PC-3 (cell line): Measurements from ENCODE around the gene SALL3. TPM values are rescaled to one million over a fixed set of nuclear protein-coding genes. Genes with fewer than 3 reads are reported as not detected.

Source experiments
- ATAC-seq: fragments of 200-7000 bp; cut with Tn5 transposase; 2 replicates; pipeline ENCODE4 v1.9.1; 2020; ENCODE audit warnings: mild to moderate bottlenecking, moderate library complexity
- BruUV-seq: library from RNA; stranded (reverse); fragments of 400-500 nt; replicated peaks from 2 replicates; lab custom pipeline; 2021; lab: Mats Ljungman, UMichigan
- CTCF ChIA-PET: fragments of 300-600 bp; sonication (Branson Sonifier 250); formaldehyde crosslinking; loops from one replicate; lab custom pipeline; 2022; ENCODE audit warnings: antibody characterized with exemption; lab: Charles Lee
- POLR2A ChIA-PET: fragments of 300-600 bp; sonication (Branson Sonifier 250); formaldehyde crosslinking; loops from one replicate; lab custom pipeline; 2022; ENCODE audit warnings: antibody characterized with exemption; ENCODE audit not compliant: unreplicated experiment; lab: Charles Lee
- DNase-seq: peaks from one replicate; pipeline ENCODE4 v3.0.0-alpha.2; 2015
- H2AFZ ChIP-seq: fragments of 300-600 bp; sonication (generic); 2 replicates; pipeline ENCODE4 v1.6.0; 2016; ENCODE audit warnings: antibody characterized with exemption, low read length
- H3F3A ChIP-seq: fragments of 300-600 bp; sonication (generic); one replicate; pipeline ENCODE4 v1.6.0; 2017; ENCODE audit warnings: antibody characterized with exemption, low read length, control low read depth, mild to moderate bottlenecking; ENCODE audit not compliant: unreplicated experiment
- H3K27ac ChIP-seq: fragments of 300-600 bp; sonication (generic); 2 replicates; pipeline ENCODE4 v1.5.1; 2016; ENCODE audit warnings: mild to moderate bottlenecking, low read length
- H3K27me3 ChIP-seq: fragments of 300-600 bp; sonication (generic); 2 replicates; pipeline ENCODE4 v1.6.1; 2016; ENCODE audit warnings: low read length, mixed read lengths
- H3K36me3 ChIP-seq: fragments of 300-600 bp; sonication (generic); 2 replicates; pipeline ENCODE4 v1.6.1; 2016; ENCODE audit warnings: low read depth, mixed run types, low read length, mixed read lengths
- H3K4me1 ChIP-seq: fragments of 300-600 bp; sonication (generic); 2 replicates; pipeline ENCODE4 v1.5.1; 2016; ENCODE audit warnings: low read length; ENCODE audit not compliant: insufficient read depth
- H3K4me2 ChIP-seq: fragments of 300-600 bp; sonication (generic); 2 replicates; pipeline ENCODE4 v1.6.0; 2016; ENCODE audit warnings: low read length
- H3K4me3 ChIP-seq: fragments of 300-600 bp; sonication (generic); 2 replicates; pipeline ENCODE4 v1.5.1; 2016; ENCODE audit warnings: mild to moderate bottlenecking, low read length, mixed read lengths
- H3K79me2 ChIP-seq: fragments of 300-600 bp; sonication (generic); 2 replicates; pipeline ENCODE4 v1.6.1; 2017; ENCODE audit warnings: low read length, mixed read lengths
- H3K9ac ChIP-seq: fragments of 300-600 bp; sonication (generic); 2 replicates; pipeline ENCODE4 v1.6.0; 2016; ENCODE audit warnings: mild to moderate bottlenecking, low read length
- H3K9me2 ChIP-seq: fragments of 300-600 bp; sonication (generic); replicated peaks from 2 replicates; pipeline ENCODE4 v1.6.1; 2016; ENCODE audit warnings: mixed run types, low read length, mixed read lengths
- H3K9me3 ChIP-seq: fragments of 300-600 bp; sonication (generic); 2 replicates; pipeline ENCODE4 v1.6.1; 2016; ENCODE audit warnings: low read length, mixed read lengths
- H4K20me1 ChIP-seq: fragments of 300-600 bp; sonication (generic); 2 replicates; pipeline ENCODE4 v1.6.1; 2016; ENCODE audit warnings: low read length, mixed read lengths
- EZH2 ChIP-seq: fragments of 300-600 bp; sonication (generic); IDR thresholded peaks from one replicate; pipeline ENCODE4 v1.6.1; 2017; ENCODE audit warnings: antibody characterized with exemption, mild to moderate bottlenecking, low read length; ENCODE audit not compliant: unreplicated experiment
- EZH2phosphoT487 ChIP-seq: fragments of 300-600 bp; sonication (generic); IDR thresholded peaks from 2 replicates; pipeline ENCODE4 v1.6.1; 2018; ENCODE audit warnings: mild to moderate bottlenecking, antibody characterized with exemption, low read length, borderline replicate concordance
- intact Hi-C: fragments of 100-400 bp; cut with micrococcal nuclease; formaldehyde crosslinking; loops from 2 replicates; pipeline ENCODE4 v1.9.0; 2023
- total RNA-seq: library from RNA; depleted of rRNA; stranded (reverse); fragments of >200 nt; gene quantifications from 2 replicates; pipeline ENCODE4 v1.2.3, GENCODE V29; 2014
- TF ChIP-seq, protein P1 (sequence below): fragments of 300-600 bp; sonication (generic); conservative IDR thresholded peaks from 2 replicates; pipeline ENCODE4 v1.5.1; 2017; ENCODE audit warnings: antibody characterized with exemption, low read depth, mild to moderate bottlenecking, low read length

The SALL3 gene
- total RNA-seq, 1 experiment from 2014 or later = not detected

DNA sequence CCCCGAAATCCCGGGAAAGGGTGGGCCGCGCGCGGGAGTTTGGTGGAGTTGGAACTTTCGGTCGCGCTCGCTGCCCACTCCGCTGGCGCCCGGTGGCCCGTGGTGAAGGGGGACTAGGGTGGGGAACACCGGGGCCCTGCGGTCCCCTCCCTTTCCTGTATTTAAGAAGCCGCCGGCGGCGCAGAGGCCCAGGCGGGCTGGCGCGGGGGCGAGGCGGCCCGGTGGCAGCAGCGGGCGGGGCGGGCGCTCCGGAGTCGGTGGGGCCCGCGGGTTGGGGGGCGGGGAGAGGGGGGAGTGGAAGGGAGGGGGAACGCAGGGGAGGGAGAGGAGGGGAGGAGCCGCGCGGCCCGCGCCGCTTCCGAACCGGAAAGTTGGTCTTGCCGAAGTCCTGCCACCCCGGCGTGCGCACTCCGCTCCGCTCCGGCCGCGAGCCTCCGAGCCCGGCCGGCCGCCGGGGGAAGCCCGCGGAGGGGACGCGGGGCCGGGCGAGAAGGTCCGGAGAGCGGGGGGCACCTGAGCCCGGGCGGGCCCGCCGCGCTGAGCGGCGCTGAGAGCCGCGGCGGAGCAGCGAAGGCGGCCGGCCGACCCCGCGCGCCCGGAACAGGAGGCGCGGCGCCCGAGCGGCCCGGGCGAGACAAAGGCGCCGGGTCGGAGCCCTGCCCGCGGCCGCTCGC lies 425 bp upstream of the SALL3 start:
- H4K20me1 ChIP-seq = no peaks in the 10 kb centered on the region
- H2AFZ ChIP-seq = no peak overlapping the region
- H3K9me3 ChIP-seq = no peaks in the 10 kb centered on the region
- H3K36me3 ChIP-seq = no peaks in the 10 kb centered on the region
- DNase-seq (no peak), ATAC-seq (no peak)
- H3K9ac ChIP-seq = no peak overlapping the region
- H3K4me3 ChIP-seq = no peak overlapping the region
- ChIA-PET POLR2A (no interaction called here), CTCF (no interaction called here)
- no peaks in the 10 kb centered on the region for H3K9me2 ChIP-seq
- H3K27me3 ChIP-seq = peaks cover 58% of the 10 kb centered on the region
- BruUV-seq = no TSS peak
- no peak overlapping the region for H3K27ac ChIP-seq
- no peak overlapping the region for H3K4me2 ChIP-seq
- no peaks in the 10 kb centered on the region for H3K4me1 ChIP-seq
- H3K79me2 ChIP-seq = no peaks in the 10 kb centered on the region
- TF ChIP-seq EZH2 (no peak), EZH2phosphoT487 (no peak)
- TF ChIP-seq, protein P1, sequence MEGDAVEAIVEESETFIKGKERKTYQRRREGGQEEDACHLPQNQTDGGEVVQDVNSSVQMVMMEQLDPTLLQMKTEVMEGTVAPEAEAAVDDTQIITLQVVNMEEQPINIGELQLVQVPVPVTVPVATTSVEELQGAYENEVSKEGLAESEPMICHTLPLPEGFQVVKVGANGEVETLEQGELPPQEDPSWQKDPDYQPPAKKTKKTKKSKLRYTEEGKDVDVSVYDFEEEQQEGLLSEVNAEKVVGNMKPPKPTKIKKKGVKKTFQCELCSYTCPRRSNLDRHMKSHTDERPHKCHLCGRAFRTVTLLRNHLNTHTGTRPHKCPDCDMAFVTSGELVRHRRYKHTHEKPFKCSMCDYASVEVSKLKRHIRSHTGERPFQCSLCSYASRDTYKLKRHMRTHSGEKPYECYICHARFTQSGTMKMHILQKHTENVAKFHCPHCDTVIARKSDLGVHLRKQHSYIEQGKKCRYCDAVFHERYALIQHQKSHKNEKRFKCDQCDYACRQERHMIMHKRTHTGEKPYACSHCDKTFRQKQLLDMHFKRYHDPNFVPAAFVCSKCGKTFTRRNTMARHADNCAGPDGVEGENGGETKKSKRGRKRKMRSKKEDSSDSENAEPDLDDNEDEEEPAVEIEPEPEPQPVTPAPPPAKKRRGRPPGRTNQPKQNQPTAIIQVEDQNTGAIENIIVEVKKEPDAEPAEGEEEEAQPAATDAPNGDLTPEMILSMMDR = no peak
- no peaks in the 10 kb centered on the region for H3F3A ChIP-seq
- intact Hi-C loops = no loop called here

GRCh38 chr18:78980279-78980771 lies 707 bp downstream of the SALL3 start:
- TF ChIP-seq EZH2phosphoT487 (no peak), EZH2 (no peak)
- TF ChIP-seq, protein P1 = no peak
- no TSS peak for BruUV-seq
- Histone ChIP-seq H3K9ac (no peak overlapping the region), H4K20me1 (no peaks in the 10 kb centered on the region), H3K36me3 (no peaks in the 10 kb centered on the region), H3K4me3 (no peak overlapping the region), H3F3A (no peaks in the 10 kb centered on the region), H3K4me1 (0 out of 2 replicates have a peak, but pooled peaks cover 1% of the 10 kb centered on the region), H3K9me2 (no peaks in the 10 kb centered on the region), H3K27ac (no peak overlapping the region), H3K27me3 (peaks cover 58% of the 10 kb centered on the region), H2AFZ (no peak overlapping the region), H3K4me2 (no peak overlapping the region), H3K79me2 (no peaks in the 10 kb centered on the region), H3K9me3 (no peaks in the 10 kb centered on the region)
- POLR2A ChIA-PET = no interaction called here
- DNase-seq = no peak
- CTCF ChIA-PET = no interaction called here
- ATAC-seq = no peak
- intact Hi-C loops = no loop called here

- BruUV-seq = no TSS peak
- Histone ChIP-seq H3K27ac (no peak overlapping the region), H2AFZ (no peak overlapping the region), H3K4me2 (no peak overlapping the region), H3K79me2 (no peaks in the 10 kb centered on the region), H3K27me3 (peaks cover 58% of the 10 kb centered on the region), H3K4me1 (0 out of 2 replicates have a peak, but pooled peaks cover 4% of the 10 kb centered on the region), H3K4me3 (no peak overlapping the region), H3F3A (no peaks in the 10 kb centered on the region), H3K9me2 (no peaks in the 10 kb centered on the region), H4K20me1 (no peaks in the 10 kb centered on the region), H3K9me3 (no peaks in the 10 kb centered on the region), H3K36me3 (no peaks in the 10 kb centered on the region), H3K9ac (no peak overlapping the region)
- DNase-seq (no peak), ATAC-seq (no peak)
- POLR2A ChIA-PET = no interaction called here
- no peak for TF ChIP-seq EZH2phosphoT487
- peak; percentile 32 for TF ChIP-seq EZH2
- TF ChIP-seq, protein P1 = no peak
- intact Hi-C loops = no loop called here
- CTCF ChIA-PET = no interaction called here
Observed at GRCh38 chr18:78980777-78981380, 1.3 kb downstream of the SALL3 start.
